Measurements from ENCODE around the gene LAG3.

LAG3 gene

DNA sequence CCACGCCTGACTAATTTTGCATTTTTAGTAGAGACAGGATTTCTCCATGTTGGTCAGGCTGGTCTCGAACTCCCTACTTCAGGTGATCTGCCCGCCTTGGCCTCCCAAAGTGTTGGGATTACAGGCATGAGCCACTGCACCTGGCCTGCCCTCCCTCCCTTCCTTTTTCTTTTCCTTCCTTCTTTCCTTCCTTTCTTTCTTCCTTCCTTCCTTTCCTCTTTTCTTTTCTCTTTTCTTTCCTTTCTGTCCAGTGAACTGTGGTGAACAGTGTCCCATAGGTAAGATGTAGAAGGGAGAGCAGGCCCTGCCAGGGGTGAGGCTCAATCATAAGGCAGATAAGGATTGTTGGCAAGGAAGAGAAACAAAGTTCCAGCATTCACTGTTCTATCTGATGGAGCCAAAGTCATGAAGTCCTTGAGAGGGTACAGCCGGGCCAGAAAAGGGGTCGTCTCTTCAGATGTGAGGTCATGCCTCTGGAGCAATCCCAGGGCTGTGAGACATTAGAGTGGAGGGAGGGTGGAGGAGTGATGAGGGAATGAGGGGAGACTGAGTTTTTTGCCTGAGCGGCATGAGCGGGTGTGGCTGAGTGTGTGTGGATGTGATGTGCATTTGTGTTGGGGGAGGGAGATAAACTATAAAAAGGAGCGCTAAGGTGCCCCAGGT lies 15.2 kb upstream of the LAG3 start:
- H3K36me3 ChIP-seq (ENCODE audit: low read length), result no peaks in the 10 kb centered on the region
- TF ChIP-seq CTCF (IDR thresholded peaks at IDR 0.05; ENCODE audit: insufficient read depth, low read length, poor library complexity, severe bottlenecking) (no peak), EZH2phosphoT487 (conservative IDR thresholded peaks at IDR 0.05; ENCODE audit: low read length) (no peak)
- H3K4me2 ChIP-seq (ENCODE audit: low read depth, low read length, poor library complexity, severe bottlenecking), result no peak overlapping the region
- no peaks in the 10 kb centered on the region for H3K9me2 ChIP-seq (replicated peaks; ENCODE audit: insufficient read depth, low read length)
- no peaks in the 10 kb centered on the region for H3F3A ChIP-seq (ENCODE audit: insufficient read depth)
- no peak overlapping the region for H3K4me3 ChIP-seq (ENCODE audit: insufficient read depth, low read length, poor library complexity, severe bottlenecking)
- H3K27ac ChIP-seq (ENCODE audit: low read depth, low read length), result no peak overlapping the region
- no peaks in the 10 kb centered on the region for H3K27me3 ChIP-seq (ENCODE audit: low read length)
- H3K79me2 ChIP-seq (ENCODE audit: insufficient read depth, low read length), result peaks cover 7% of the 10 kb centered on the region
- no peak overlapping the region for H3K9ac ChIP-seq (ENCODE audit: low read length)
- H4K20me1 ChIP-seq (ENCODE audit: low read depth, low read length), result no peaks in the 10 kb centered on the region
- no peak overlapping the region for H2AFZ ChIP-seq (ENCODE audit: low read depth, low read length, severe bottlenecking)
- no peaks in the 10 kb centered on the region for H3K9me3 ChIP-seq (ENCODE audit: insufficient read depth, low read length)

DNA sequence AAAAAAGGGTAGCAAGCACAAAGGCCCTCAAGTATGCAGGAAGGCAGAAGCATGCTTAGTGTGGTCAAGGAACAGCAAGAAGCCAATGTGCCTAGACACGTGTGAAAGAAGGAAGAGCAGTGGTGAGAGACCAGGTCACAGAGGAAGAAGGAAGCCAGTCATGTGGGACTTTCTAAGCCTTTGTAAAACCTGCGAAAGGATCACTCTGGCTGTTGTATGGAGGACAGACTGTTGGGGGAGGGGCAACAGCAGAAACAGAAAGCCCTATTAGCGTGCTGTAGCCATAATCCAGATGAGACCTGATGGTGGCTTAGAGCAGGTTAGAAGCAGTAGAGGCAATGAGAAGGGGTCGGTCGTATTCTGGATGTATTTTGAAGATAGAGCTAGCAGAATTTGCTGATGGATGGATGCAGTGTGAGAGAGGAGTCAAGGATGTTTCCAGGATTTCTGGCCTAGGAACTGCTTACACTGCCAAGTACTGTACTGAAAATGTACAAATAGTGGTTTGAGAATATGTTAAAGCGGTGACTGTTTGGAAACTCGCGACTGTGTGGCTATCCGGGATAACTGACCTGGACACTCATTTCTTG lies 13.7 kb upstream of the LAG3 start:
- H2AFZ ChIP-seq (ENCODE audit: low read depth, low read length, severe bottlenecking), result no peak overlapping the region
- H3K9ac ChIP-seq (ENCODE audit: low read length), result no peak overlapping the region
- no peak overlapping the region for H3K4me2 ChIP-seq (ENCODE audit: low read depth, low read length, poor library complexity, severe bottlenecking)
- TF ChIP-seq EZH2phosphoT487 (conservative IDR thresholded peaks at IDR 0.05; ENCODE audit: low read length) (no peak), CTCF (IDR thresholded peaks at IDR 0.05; ENCODE audit: insufficient read depth, low read length, poor library complexity, severe bottlenecking) (no peak)
- no peaks in the 10 kb centered on the region for H3K79me2 ChIP-seq (ENCODE audit: insufficient read depth, low read length)
- no peaks in the 10 kb centered on the region for H3K27me3 ChIP-seq (ENCODE audit: low read length)
- H3K27ac ChIP-seq (ENCODE audit: low read depth, low read length), result no peak overlapping the region
- no peaks in the 10 kb centered on the region for H3F3A ChIP-seq (ENCODE audit: insufficient read depth)
- H3K9me3 ChIP-seq (ENCODE audit: insufficient read depth, low read length), result no peaks in the 10 kb centered on the region
- H3K9me2 ChIP-seq (replicated peaks; ENCODE audit: insufficient read depth, low read length), result no peaks in the 10 kb centered on the region
- H3K4me3 ChIP-seq (ENCODE audit: insufficient read depth, low read length, poor library complexity, severe bottlenecking), result no peak overlapping the region
- no peaks in the 10 kb centered on the region for H3K36me3 ChIP-seq (ENCODE audit: low read length)
- no peaks in the 10 kb centered on the region for H4K20me1 ChIP-seq (ENCODE audit: low read depth, low read length)

- Histone ChIP-seq H3K9ac (ENCODE audit: low read length) (no peak overlapping the region), H3K27ac (ENCODE audit: low read depth, low read length) (no peak overlapping the region), H3K27me3 (ENCODE audit: low read length) (no peaks in the 10 kb centered on the region), H3K4me2 (ENCODE audit: low read depth, low read length, poor library complexity, severe bottlenecking) (no peak overlapping the region), H4K20me1 (ENCODE audit: low read depth, low read length) (no peaks in the 10 kb centered on the region), H3K4me3 (ENCODE audit: insufficient read depth, low read length, poor library complexity, severe bottlenecking) (no peak overlapping the region), H2AFZ (ENCODE audit: low read depth, low read length, severe bottlenecking) (no peak overlapping the region), H3K79me2 (ENCODE audit: insufficient read depth, low read length) (no peaks in the 10 kb centered on the region), H3F3A (ENCODE audit: insufficient read depth) (no peaks in the 10 kb centered on the region), H3K9me3 (ENCODE audit: insufficient read depth, low read length) (no peaks in the 10 kb centered on the region), H3K9me2 (replicated peaks; ENCODE audit: insufficient read depth, low read length) (no peaks in the 10 kb centered on the region), H3K36me3 (ENCODE audit: low read length) (no peaks in the 10 kb centered on the region)
- TF ChIP-seq CTCF (IDR thresholded peaks at IDR 0.05; ENCODE audit: insufficient read depth, low read length, poor library complexity, severe bottlenecking), result no peak
- no peak for TF ChIP-seq EZH2phosphoT487 (conservative IDR thresholded peaks at IDR 0.05; ENCODE audit: low read length)
Observed at GRCh38 chr12:6759741-6760140, 12.6 kb upstream of the LAG3 start.
